HG02852 (cell line): ENCODE results near the gene DAP.
"Not testable (repeated sequence)": the region's sequence is repeated elsewhere in the genome, so short reads cannot be mapped to it uniquely, and the experiment has no call there.

ENCODE experiments used
- ATAC-seq: cut with Tn5 transposase; IDR thresholded peaks from one replicate; pipeline ENCODE4 v1.9.1; 2021; ENCODE audit warnings: mild to moderate bottlenecking, moderate library complexity; ENCODE audit not compliant: unreplicated experiment

DAP gene

DNA sequence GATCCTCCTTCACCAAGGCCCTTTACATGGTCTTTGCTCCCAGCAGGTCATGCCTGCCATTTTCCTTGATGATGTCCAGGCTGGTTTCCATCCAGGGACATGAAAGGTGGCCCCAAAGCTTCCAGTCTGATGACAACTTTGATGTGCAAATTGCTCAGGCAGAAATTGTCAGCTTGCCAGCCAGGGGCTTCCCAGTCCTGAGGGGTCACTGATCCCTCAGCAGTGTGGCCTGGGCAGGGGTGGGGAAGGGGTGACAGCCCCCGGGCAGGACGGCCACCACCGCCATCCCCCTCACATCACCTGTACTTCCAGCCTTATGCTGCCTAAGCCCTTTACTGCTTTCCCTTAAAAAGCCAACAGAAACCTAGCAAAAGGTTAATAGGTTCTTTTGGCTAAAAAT, 100.9 kb downstream of the DAP start:
- ATAC-seq = no peak

GRCh38 chr5:10658265-10658664, 102.8 kb downstream of the DAP start:
- ATAC-seq = no peak

DNA sequence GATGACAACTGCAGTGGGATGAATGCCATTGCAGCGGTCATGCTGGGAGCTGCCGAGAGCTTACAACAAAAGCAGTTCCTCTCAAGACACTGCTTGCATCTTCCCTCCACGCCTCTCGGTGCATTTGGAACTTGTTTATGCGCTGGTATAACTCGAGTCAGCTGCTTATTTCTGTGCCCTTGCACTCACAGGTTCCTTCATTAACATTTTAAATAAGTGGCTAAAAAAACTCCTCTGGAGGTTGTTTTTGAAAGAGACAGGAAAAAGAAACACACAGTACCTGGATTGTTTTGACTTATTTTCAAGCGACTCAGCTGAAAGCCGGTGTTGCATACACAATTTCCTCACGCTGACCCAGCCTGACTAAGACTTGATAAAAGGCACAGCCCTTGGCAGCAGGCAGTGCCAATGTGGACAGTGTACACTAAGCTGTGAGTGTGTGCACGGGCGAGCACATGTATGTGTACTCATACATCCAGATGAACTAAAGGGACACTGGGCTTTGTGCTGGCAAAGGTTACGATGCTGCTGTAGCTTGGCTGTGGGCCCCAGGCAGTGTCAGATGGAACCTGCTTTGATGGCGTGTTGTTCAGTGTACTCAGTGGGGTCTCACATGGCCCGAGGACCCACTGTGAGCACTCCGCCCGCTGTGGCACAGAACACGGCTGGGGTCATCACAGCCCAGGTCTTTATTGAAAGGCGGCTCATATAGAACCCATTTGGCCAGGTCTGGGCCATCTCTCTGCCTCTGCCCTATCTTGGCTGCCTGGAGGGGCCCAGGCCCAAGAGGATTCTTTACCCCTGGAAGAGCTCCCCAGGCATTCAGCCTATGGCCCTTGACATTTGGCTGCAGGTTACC, 104.8 kb downstream of the DAP start:
- ATAC-seq = no peak

DNA sequence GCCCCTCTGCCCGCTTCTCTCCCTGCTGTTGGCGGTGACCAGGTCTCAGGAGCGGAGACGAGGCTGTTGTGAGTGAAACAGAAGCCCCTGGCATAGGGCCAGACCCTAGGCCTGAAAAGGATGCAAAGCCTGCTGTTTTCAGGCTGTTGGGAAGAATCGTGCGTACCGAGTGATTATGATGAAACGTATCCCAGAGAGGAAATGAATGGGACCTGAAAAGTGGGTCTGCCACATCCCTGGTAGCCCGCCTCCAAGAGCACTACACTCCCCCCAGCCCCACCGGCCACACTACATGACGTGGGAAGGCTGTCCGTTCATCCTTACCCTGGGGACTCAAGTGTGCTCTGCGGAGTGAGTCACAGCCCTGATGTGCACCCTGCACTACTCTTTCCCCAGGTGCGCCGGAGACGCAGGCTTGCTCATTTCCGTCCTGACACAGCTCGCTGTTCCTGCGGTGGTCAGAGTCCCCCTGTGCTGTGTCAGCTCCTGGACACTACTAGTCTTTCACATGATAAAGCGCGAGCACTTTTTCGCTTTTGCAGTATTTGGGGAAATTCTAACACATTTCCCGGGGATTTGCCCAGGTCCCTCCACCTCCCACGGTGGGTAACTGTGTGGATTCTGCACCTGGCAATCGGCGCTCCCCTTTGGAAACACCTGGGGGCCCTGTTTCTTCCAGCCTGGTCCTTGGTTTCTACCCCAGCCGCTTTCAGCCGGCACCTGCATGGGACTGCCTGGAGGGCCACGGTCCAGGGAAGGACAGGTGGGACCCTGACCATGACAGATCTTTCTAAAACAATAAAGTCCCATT, 105.7 kb downstream of the DAP start:
- peak; percentile 77 for ATAC-seq

DNA sequence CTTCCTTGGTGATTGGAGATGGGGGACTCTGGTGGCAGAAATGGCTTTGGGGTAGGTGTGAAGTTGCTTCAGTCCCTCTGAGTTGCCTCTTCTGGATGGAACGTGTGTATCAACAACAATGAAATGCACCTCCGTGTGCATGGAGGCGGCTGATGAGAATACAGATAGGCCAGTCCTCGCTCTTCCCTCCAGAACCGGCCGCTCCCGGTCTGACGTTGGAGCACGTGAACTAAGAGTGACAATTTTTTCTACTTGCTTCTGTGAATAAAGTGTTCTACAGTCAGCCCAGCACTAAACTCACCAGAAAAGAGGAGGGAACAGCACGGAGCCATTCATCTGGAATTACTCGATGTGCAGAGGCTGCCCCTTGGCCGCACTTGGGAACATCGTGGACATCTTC, 106.5 kb downstream of the DAP start:
- no peak for ATAC-seq

- ATAC-seq = no peak
Observed at GRCh38 chr5:10653751-10654400, 107.2 kb downstream of the DAP start.

- ATAC-seq = no peak
Observed at GRCh38 chr5:10653043-10653442, 108.0 kb downstream of the DAP start.

GRCh38 chr5:10652606-10653005, 108.4 kb downstream of the DAP start:
- no peak for ATAC-seq

DNA sequence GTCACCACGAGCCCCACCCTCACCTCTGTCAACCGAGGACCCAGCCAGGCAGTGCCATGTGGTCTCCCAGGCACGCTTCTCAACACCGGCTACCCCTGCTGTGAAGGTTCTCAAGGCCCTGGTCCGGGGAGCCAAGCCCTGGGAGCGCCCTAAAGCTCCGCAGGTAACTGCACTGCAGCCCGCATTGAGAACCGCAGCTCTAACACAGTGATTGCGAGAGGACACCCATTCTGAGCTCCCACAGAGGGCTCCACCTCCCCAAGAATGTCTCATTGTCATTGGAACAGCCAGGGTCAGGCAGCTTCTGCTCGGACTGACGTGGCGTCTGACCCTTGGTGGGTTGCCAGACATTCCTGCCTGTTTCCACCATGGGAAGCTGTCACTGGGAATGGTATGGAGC, 108.9 kb downstream of the DAP start:
- no peak for ATAC-seq

DNA sequence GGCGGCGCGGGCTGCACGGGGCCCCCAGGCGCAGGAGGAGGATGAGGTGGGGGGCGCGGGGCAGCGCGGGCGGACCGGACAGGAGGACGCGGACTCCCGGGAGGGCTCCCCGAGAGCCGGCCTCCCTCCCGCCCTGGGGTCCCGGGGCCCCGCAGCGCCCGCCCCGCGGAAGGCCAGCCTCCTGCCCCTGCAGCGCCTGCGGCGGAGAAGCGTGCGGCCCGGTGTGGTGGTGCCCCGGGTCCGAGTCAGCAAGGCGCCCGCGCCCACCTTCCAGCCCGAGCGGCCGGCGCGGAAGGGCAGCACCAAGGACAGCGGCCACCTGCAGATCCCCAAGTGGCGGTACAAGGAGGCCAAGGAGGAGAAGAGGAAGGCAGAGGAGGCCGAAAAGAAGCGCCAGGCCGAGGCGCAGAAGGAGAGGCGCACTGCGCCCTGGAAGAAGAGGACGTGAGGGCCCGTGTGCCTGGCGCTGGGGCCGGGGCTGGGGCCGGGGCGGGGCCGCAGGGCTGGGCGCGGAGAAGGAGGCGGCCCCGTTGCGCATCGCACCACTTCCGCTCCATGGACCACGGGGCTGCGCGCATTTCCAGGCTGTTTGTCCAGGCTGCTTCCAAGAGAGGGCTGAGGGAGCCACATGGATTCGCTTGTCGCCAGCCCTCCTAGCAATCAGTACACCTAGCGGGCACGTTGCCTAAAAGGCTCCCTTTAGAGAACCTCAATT, 111.2 kb downstream of the DAP start:
- no peak for ATAC-seq

DNA sequence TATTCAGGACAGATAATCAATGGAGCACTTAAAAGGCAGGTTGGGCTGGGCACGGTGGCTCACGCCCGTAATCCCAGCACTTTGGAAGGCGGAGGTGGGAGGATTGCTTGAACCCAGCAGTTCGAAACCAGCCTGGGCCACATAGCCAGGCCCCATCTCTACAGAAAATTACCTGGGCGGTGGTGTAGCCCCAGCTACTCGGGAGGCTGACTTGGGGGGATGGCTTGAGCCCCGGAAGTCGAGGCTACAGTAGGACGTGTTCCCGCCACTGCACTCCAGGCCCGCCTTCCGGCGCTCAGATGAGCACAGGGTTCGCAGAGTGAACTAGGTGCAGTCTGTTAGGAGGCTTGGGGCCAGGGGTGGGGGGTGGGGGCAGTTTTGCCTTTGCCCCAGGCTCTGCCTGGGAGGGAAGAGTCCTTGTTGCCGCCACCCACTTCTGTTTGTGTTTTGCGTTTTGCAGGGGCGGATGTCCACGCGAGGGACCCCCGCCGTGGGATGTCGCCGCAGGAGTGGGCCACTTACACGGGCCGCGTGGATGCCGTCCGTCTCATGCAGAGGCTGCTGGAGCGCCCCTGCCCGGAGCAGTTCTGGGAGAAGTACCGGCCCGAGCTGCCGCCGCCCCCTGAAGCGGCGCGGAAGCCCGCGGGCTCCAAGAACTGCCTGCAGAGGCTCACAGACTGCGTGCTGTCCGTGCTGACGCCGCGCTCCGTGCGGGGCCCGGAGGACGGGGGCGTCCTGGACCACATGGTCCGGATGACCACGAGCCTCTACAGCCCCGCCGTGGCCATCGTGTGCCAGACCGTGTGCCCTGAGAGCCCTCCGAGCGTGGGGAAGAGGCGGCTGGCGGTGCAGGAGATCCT, 112.0 kb downstream of the DAP start:
- no peak for ATAC-seq

DNA sequence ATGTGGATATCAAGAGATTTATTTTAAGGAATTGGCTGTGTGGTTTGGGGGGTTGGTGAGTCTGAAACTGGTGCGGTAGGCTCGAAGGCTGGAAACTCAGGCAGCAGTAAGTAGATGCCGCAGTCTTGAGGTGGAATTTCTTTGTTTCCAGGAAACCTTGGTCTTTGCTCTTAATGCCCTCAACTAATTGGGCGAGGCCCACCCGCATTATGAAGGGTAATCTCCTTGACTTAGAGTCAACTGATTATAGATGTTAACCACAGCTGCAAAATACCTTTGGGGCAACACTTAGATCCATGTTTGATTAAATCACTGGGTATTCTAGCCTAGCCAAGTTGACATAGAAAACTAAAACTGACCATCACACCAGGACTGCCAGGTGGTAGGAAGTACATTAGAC, 113.4 kb downstream of the DAP start:
- ATAC-seq = no peak

DNA sequence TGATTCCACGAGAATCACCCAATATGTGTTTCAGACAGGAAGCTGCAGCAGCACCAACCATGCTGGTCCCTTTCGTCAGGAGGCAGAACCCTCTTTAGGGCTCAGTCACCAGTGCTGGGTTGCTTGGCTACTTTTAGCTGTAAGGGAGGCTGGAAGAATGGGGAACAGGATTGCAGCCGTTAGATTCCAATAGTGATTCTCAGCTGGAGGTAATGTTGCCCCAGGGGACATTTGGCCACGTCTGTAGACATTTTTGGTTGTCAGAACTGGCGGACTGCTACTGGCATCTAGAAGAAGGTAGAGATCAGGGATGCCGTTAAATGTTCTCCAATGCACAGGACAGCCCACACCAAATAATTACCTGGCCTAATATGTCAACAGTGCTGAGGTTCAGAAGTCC, 115.4 kb downstream of the DAP start:
- no peak for ATAC-seq

GRCh38 chr5:10645146-10645545, 115.9 kb downstream of the DAP start:
- ATAC-seq = peak; percentile 49

- ATAC-seq = no peak
Observed at GRCh38 chr5:10644192-10644591, 116.8 kb downstream of the DAP start.

- ATAC-seq = no peak
Observed at GRCh38 chr5:10642367-10642766, 118.7 kb downstream of the DAP start.

GRCh38 chr5:10639846-10640368, 121.1 kb downstream of the DAP start:
- no peak for ATAC-seq

GRCh38 chr5:10638723-10639122, 122.3 kb downstream of the DAP start:
- ATAC-seq = not testable (repeated sequence)

GRCh38 chr5:10637944-10638343, 123.1 kb downstream of the DAP start:
- no peak for ATAC-seq
